GM18868 (cell line): ENCODE measurements around the gene ESR1.
"Not testable (repeated sequence)": the region's sequence is repeated elsewhere in the genome, so short reads cannot be mapped to it uniquely, and the experiment has no call there.

Experiments
- ATAC-seq: cut with Tn5 transposase; IDR thresholded peaks from one replicate; pipeline ENCODE4 v1.9.1; 2021; ENCODE audit warnings: mild to moderate bottlenecking, moderate library complexity; ENCODE audit not compliant: unreplicated experiment

The ESR1 gene

GRCh38 chr6:151885234-151885633 lies 77.8 kb downstream of the ESR1 start:
- no peak for ATAC-seq

GRCh38 chr6:151891524-151891923 lies 84.0 kb downstream of the ESR1 start:
- ATAC-seq, result no peak

GRCh38 chr6:151894426-151894825 lies 86.9 kb downstream of the ESR1 start:
- ATAC-seq, result not testable (repeated sequence)

GRCh38 chr6:151899221-151899620 lies 91.7 kb downstream of the ESR1 start:
- not testable (repeated sequence) for ATAC-seq

GRCh38 chr6:151899796-151900195 lies 92.3 kb downstream of the ESR1 start:
- ATAC-seq, result not testable (repeated sequence)

- no peak for ATAC-seq
These were observed 92.8 kb downstream of the ESR1 start for GRCh38 chr6:151900256-151900655.

- ATAC-seq, result no peak
These were observed 93.5 kb downstream of the ESR1 start for GRCh38 chr6:151901009-151901411.

GRCh38 chr6:151904631-151905030 lies 97.1 kb downstream of the ESR1 start:
- no peak for ATAC-seq

- ATAC-seq, result no peak
These were observed 97.6 kb downstream of the ESR1 start for GRCh38 chr6:151905072-151905471.

GRCh38 chr6:151905854-151906253 lies 98.4 kb downstream of the ESR1 start:
- ATAC-seq, result no peak

- ATAC-seq, result no peak
These were observed 103.9 kb downstream of the ESR1 start for GRCh38 chr6:151911401-151911800.

- no peak for ATAC-seq
These were observed 107.0 kb downstream of the ESR1 start for GRCh38 chr6:151914484-151914883.

GRCh38 chr6:151916075-151916474 lies 108.6 kb downstream of the ESR1 start:
- ATAC-seq, result no peak

- no peak for ATAC-seq
These were observed 109.2 kb downstream of the ESR1 start for GRCh38 chr6:151916680-151917164.

GRCh38 chr6:151917531-151918329 lies 110.2 kb downstream of the ESR1 start:
- ATAC-seq, result no peak

GRCh38 chr6:151940307-151940706 lies 132.8 kb downstream of the ESR1 start:
- ATAC-seq, result no peak

GRCh38 chr6:151948002-151948743 lies 140.7 kb downstream of the ESR1 start:
- ATAC-seq, result no peak

- ATAC-seq, result no peak
These were observed 150.8 kb downstream of the ESR1 start for GRCh38 chr6:151958332-151958731.

- no peak for ATAC-seq
These were observed 151.6 kb downstream of the ESR1 start for GRCh38 chr6:151959086-151959485.

- ATAC-seq, result no peak
These were observed 154.3 kb downstream of the ESR1 start for GRCh38 chr6:151961809-151962208.

- ATAC-seq, result no peak
These were observed 154.9 kb downstream of the ESR1 start for GRCh38 chr6:151962246-151962846.

- no peak for ATAC-seq
These were observed 155.5 kb downstream of the ESR1 start for GRCh38 chr6:151963001-151963400.
